HG03558 (cell line): ENCODE measurements around the gene KIF1A.

Experiments
- ATAC-seq: cut with Tn5 transposase; IDR thresholded peaks from one replicate; pipeline ENCODE4 v1.9.1; 2021; ENCODE audit warnings: moderate number of reproducible peaks; ENCODE audit not compliant: unreplicated experiment; ENCODE audit errors: extremely low read depth

Gene KIF1A

GRCh38 chr2:240821429-240821778 is 1.4 kb upstream of the KIF1A start:
- ATAC-seq: no peak

DNA sequence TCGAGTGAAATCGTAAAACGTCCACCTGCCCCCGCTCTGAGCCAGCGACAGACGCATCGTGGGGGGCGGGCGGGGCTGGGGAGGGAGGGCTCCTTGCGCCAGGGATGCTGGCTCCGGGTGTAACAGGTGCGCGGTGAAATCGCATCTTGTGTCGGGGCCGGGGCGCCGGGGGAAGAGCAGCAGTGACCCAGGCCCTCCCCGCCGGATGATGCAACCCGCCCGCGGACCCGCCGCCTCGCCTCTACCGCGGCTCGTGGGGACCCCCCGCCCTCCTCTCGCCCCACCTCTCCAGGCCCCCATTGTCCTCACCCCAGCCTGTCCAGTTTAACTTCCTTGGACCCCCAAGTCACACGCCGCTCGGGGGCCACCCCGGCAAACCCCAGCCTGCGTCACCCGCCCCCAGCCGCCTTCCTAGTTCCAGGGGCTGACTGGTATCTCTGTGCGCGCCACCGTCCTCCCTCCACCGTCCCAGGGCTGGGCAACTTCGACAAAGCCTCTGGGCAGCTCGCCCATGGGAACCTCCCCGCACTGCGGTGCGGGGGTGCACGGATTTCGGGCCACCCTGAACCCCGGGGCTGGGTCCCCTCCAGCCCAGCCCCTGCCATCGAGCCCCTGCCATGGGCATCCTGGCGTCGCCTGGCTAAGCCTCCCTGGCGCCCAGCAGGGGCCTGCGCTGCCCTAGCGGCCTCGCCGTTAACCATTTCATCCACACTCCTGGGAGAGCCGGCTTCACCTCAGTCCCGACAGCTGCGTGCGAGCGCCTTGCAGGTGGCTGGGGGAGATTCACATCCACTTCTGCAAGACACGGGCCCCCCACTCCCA is 799 bp upstream of the KIF1A start:
- ATAC-seq: no peak

- no peak for ATAC-seq
Measured at GRCh38 chr2:240819126-240819857, 727 bp downstream of the KIF1A start.

DNA sequence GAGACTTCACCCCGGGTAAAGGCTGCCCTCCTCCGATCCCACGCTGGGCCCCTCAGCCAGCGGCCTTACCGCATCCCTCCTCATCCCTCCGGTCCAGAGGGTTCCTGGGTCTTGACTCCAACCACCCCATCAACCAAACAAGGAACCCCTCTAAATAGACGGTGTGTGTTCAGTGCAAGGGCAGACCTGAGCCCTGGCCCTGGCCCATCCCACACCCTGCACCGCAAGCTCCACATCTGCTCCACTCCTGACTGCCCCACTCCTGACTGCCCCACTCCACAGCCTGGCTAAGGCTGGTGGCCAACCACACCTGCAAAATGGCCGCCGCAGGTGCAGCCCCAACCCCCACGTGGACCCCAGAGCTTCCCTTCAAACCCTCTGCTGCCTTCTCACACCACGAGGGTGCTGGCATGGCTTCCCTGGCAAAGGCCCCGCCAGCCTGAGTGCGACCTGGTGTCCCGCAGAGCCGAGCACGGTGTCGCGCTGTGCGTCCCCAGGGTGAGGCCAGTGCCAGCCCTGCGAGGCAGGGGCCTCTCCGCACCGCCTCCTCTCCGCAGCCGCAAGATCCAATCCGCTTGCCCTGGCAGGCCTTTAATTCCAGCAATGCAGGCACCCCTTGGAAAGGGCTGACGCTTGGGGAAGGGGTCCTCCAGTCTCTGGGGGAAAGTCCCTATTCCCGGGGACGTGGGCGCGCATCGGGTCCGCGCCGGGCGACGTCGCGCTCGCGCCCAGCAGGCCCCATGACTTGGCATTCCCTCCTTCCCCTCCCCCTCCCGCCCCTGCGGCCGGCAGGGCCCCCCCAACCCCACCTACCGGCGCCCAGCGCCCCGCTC is 1.5 kb downstream of the KIF1A start:
- ATAC-seq: no peak

- no peak for ATAC-seq
Measured at GRCh38 chr2:240817496-240818292, 2.3 kb downstream of the KIF1A start.

GRCh38 chr2:240816584-240817495 is 3.2 kb downstream of the KIF1A start:
- no peak for ATAC-seq

- no peak for ATAC-seq
Measured at GRCh38 chr2:240815761-240816583, 4.0 kb downstream of the KIF1A start.

DNA sequence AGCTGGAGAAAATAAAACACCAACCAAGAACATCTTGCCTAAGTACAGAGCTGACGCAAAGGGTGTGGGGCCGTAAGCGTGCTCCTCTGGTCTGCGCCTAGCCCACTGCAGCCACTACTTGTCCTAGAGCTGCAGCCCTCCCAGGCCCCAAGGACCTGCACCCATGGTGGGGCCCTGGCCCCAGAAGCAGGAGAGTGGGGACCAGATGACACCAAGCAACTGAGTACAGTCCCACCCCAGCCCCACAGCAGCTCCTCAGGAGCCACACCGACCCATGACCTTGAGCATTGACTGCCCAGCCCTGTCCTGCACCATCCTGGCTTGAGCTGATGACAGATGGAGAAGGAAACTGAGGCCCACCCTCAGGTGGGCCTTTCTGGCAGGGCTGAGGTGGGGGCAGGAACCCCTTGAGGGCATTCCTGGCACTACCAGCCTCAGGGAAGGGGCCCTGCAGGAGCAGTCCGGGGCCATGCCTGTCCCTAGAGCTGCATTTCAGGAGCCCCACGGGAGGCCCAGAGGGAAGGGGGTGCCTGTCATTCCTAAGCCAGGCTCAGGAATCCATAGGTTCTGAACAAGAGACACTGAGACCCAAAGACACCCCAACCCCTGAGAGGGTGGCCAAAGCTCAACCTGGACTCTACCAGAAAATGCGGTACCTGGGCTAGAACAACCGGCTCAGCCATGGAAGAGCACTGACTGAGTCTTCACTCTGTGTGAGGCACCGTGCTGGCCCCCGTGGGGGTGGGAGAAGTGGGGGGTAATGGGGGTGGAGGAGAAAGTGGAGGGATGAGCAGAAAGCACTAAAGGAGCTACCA is 4.9 kb downstream of the KIF1A start:
- no peak for ATAC-seq

DNA sequence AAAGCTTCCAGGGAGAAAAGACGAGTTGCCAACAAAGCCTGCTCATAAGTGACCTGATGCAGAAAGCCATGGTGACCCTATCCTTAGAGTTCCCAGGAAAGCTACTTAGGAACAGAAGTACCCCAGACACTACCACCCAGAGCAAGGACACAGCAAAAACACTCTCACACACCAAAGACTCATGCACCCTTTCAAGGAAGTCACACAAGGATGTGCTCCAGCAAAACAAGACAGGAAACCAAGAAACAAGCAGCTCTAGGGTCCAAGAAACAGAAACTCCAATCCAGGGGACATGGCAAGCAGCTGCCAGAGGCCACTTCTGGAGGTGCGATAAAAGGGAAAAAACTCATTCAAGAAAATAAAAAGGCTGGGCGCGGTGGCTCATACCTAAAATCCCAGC is 5.7 kb downstream of the KIF1A start:
- ATAC-seq: no peak

DNA sequence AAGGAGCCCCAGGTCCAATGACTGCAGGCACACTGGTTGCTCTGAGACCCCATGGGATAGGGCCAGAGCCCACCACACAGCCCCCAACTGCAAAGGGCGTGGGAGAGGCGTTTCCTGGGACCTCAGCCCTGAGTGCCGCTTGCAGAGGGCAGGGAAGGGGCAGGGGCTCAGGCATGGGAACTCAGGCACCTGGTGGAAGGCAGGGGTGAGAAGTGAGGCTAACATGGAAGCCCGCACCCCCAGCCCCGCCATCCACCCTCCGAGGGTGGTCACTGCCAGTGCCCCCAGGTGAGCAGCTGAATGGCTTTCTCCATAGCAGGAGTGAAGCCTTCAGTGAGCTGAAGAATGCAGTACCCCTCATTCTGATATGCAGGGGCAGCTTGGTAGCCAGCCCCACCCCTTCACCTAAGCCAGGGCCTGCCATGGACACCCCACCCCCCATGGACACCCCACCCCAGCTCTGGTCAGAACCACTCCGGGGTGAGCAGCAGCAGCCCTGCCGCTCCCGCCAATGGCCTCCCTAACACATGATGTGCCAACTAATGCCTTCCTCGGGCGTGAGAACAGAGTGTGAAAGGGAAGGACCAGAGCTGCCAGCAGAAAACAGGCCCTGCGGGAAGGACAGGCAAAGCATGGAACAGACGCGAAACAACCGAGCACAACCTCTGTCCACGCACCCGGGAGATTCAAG is 6.6 kb downstream of the KIF1A start:
- ATAC-seq: no peak

DNA sequence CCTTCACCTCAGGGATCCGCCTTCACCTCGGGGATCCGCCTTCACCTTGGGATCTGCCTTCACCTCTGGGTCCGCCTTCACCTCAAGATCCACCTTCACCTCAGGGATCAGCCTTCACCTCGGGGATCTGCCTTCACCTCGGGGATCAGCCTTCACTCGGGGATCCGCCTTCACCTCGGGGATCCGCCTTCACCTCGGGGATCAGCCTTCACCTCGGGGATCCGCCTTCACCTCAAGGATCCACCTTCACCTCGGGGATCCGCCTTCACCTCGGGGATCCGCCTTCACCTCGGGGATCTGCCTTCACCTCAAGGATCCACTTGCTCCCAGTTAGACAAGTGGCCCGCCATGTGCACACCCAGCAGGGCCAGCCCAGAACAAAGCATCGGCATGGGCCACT is 7.3 kb downstream of the KIF1A start:
- no peak for ATAC-seq

DNA sequence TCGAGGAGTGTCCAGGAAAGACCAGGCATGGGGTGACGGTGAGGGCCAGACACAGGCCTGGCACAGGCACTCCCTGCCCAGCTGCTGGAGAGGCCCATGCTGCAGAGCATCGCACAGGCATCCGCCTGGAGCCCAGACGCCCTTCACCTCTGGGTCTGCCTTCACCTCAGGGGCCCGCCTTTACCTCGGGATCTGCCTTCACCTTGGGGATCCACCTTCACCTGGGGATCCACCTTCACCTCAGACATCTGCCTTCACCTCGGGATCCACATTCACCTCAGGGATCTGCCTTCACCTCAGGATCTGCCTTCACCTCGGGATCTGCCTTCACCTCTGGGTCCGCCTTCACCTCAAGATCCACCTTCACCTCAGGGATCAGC is 7.7 kb downstream of the KIF1A start:
- no peak for ATAC-seq

DNA sequence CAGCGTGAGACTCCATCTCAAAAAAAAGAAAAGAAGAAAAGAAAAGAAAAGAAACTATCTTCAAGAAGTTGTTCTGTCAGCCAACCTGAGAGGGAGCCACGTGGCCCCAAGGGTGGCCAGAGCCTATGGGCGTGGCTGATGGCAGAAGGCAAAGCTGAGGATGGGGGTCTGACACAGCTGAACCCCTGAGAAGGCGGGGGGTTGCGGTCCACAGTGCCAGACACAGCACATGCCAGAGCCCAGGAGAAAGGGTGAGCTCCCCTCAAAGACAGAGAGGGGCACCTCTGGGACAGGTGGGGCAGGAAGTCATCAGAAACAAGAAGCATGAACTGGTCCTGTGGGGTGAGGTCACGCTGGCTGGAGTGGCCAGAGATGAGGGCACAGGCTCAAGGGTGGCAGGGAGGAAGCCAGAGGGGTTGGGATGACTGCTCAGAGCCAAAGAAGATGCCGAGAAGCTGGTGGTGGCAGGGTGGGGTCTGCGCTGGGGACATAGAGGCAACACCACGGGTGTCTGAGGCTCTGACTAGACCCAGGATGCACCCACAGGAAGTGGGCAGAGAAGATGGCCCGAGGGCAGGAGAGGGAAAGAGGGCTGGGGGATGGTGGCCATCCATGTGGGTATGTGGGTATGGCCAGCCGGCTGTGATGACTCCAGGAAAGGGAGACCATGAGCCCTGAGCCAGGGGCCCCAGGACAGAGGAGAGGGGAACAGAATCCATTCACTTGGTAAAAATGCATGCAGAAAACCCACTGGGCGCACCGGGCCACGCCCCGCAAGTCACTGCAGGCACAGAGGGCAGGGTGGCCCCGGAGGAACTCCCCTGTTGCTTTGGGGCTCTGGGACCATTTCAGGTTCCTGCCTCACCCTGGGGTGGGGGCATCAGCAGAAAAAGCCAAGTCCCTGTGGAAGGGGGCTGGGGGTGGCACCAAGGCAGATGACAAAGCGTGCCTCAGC is 8.4 kb downstream of the KIF1A start:
- no peak for ATAC-seq

- no peak for ATAC-seq
Measured at GRCh38 chr2:240810621-240811020, 9.4 kb downstream of the KIF1A start.

DNA sequence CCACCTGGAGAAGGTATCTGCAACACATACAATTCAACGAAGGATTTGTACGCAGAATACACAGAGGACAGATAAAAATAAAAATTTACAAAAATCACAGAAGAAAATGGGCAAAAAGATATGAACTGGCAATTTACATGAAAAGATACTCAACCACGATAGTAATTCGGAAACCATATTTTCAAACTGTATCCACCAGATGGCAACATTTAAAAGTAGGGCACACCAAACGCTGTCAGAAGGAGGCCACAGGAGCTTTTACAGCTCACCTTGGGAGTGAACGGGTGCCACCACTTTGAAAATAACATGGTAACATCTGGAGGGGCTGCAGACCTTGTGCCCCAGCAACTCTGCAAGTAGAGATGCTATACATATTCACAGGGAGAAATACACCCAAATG is 9.8 kb downstream of the KIF1A start:
- ATAC-seq: no peak

- no peak for ATAC-seq
Measured at GRCh38 chr2:240809276-240809675, 10.7 kb downstream of the KIF1A start.
